Measurements from ENCODE around the gene C14orf93. TPM values are rescaled to one million over a fixed set of nuclear protein-coding genes. Genes with fewer than 3 reads are reported as not detected.
A peak's percentile ranks its signal among the peaks of the same experiment; 100 is the strongest.

Gene C14orf93, protein sequence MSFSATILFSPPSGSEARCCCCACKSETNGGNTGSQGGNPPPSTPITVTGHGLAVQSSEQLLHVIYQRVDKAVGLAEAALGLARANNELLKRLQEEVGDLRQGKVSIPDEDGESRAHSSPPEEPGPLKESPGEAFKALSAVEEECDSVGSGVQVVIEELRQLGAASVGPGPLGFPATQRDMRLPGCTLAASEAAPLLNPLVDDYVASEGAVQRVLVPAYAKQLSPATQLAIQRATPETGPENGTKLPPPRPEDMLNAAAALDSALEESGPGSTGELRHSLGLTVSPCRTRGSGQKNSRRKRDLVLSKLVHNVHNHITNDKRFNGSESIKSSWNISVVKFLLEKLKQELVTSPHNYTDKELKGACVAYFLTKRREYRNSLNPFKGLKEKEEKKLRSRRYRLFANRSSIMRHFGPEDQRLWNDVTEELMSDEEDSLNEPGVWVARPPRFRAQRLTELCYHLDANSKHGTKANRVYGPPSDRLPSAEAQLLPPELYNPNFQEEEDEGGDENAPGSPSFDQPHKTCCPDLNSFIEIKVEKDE
- 8.2 and 11.6 TPM in 2 replicates for total RNA-seq (2014; rRNA removed; shearing (Covaris generic))
- polyA plus RNA-seq (2015; cell fraction: cytosol; rRNA removed) = 10.2 and 10.4 TPM in 2 replicates
- polyA plus RNA-seq (2015; cell fraction: nucleus; rRNA removed) = 21.3 and 32.8 TPM in 2 replicates

DNA sequence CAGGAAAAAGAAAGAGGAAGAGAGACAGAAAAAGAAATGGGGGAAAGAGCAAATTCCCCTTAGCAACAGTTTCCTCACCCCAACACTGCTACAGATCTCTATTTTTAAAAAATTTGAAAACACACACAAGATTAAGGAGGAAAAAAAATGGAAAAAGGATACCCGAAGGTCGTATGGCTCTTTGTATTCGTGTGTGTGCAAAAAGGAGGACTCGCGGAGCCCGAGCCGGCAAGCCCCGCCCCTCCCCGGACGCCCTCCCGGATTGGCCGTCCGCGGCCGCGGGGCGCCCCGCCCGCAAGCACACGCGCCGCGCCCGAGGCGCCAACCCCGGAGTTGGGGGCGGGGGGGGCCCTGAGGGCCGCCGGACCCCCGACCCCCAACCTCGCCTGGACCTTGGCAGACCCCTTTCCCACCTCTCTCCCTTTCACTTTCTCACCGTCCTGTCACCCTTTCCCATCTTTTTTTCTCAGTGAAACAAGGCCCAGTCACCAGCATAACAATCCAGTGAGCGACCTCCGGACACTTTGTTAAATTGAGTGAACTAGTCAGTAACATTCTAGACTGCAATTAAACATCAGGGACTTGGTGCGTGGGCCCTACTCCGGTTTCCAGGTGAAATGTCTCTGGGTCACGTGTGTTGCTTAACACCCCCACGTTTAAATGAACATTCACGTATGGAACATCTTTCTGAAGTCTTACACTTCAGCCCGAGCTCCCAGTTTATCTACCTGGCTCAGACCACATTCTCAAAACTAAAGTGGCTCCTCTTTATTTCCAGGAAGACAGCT is at the start of gene C14orf93:
C14orf93 (minus strand) TSS at position 205 of the 788 bp plus-strand sequence. CDS start 11,120 bp downstream, outside the sequence.
- DNase-seq (ENCODE audit: low read depth, low spot score) = peak; percentile 66
- in situ Hi-C loops (cut with HindIII; ENCODE audit: low pct_unique_long_range_greater_than_20kb, low sequenced_read_pairs) = no loop called here

DNA sequence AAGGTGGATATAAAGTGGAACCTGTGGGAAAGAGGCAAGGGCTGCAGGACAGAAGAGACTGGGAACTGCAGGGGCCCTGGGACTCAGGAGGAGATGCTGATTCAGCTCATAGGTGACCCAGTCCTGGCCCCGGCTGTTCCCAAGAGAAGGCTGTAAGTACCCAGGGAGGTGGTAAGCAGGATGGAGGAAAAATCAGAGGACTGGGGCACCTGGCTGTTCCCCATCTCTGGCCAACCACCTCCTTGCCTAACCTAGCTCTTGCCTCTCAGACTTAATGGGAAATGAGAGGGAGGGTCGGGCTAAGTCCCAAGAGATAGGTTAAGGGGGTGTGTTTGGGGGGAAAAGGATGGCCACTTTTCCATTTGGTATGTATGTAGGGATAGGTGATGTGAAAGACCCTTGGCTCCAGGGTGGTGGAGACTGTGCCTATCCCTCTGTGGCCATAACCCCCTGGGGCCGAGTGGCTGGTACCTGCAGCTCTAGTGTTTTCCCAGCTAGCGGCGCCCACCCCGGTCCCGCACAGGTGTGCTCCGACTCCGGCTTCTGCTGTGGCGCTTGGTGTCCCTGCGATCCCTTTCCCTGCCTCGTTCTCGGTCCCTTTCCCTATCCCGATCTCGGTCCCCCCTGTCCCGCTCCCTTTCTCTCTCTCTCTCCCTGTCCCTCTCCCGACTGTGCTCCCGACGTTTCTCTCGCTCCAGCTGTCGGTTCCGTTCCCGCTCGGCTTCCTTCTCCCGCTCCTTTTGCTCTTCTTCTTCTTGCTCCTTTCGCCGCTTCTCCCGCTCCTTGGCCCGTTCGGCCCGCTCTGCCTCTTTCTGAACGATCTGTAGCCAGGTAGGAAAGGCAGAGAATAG is 48.9 kb upstream of the C14orf93 start:
- DNase-seq (ENCODE audit: low read depth, low spot score) = peak; percentile 11
- in situ Hi-C loops (cut with HindIII; ENCODE audit: low pct_unique_long_range_greater_than_20kb, low sequenced_read_pairs) = no loop called here

DNA sequence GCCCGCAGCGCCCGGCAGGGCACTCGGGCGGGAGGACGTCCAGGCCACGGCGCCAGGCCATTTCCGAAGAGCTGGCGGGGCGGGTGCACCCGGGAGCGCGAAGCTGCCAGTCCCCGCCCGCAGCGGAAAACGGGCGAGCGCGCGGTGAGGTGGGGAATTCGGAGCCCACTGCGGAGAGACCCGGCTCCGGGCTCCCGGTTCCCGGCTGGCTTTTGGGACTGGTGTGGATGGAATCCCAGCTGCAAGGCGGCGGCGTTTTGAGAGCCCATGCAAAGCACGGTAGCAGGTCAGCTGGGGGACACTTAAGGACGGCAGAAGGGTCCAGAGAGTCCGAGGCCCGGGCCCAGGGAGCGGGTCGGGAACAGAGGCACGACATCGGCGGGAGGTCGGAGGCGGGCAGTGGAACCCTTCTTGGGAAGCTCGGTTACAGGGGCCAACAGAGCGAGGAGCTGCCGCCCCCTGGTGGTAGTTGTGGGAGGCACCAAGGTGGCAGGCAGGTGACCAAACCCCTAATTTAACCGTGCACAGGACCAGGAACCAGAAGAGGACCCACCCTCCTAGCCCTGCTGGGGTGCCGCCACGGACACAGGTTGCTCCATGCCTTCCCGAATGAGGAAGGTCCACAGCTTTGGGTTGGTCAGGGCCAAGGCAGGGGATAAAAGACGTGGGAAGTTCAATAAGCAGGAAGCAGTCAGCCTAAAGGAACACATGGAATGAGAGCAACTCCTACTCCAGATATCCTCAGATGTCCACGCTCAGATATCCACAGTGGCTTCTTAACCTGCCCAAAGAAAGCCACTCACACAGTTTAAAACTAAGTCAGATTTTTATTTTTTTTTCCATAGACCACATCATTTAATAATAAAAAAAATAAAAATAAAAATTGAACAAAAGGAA is 48.1 kb upstream of the C14orf93 start:
- DNase-seq (ENCODE audit: low read depth, low spot score) = peak; percentile 82
- in situ Hi-C loops (cut with HindIII; ENCODE audit: low pct_unique_long_range_greater_than_20kb, low sequenced_read_pairs) = no loop called here

DNA sequence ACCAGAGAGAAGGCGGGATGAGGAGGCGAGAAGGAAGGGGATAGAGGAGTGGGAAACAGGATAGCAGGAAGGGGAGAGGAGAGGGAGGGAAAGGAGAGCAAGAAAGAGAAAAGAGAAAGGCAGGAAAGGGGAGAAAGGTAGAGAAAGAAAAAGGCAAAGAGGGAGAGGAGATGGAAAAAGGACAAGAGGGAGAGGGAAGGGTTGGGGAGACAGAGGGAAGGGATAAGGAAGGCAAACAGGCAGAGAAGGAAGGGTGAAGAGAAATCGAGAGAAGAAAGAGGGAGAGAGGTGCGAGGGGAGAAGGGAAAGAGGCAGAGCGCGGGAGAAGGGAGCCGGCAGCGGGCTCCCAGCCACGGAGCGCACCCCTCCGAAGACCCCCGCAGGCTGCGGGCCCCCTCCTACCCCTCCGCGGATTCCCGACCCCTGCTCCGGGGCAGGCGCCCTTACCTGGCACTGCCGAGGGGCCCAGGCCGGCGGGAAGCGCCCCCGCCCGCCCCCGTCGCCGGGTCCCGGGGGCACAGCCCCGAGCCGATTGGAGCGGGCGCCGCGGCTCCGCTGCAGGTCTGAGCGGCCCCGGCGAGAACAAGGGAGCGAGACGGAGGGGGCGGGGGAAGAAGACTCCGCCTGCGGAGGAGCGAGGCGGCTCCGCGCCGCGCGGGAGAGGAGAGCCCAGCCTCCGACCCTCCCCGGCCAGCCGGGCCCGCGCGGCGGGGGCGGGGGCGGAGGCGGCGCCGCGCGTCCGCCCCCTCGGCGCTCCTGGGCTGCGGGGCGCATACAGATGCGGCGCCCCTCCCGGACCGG is 47.2 kb upstream of the C14orf93 start, which contains the start of gene CDH24:
CDH24 (minus strand) TSS at position 565 of the 801 bp plus-strand sequence. CDS start 1,787 bp downstream, outside the sequence.
- in situ Hi-C loops (cut with HindIII; ENCODE audit: low pct_unique_long_range_greater_than_20kb, low sequenced_read_pairs) = no loop called here
- peak; percentile 51 for DNase-seq (ENCODE audit: low read depth, low spot score)

DNA sequence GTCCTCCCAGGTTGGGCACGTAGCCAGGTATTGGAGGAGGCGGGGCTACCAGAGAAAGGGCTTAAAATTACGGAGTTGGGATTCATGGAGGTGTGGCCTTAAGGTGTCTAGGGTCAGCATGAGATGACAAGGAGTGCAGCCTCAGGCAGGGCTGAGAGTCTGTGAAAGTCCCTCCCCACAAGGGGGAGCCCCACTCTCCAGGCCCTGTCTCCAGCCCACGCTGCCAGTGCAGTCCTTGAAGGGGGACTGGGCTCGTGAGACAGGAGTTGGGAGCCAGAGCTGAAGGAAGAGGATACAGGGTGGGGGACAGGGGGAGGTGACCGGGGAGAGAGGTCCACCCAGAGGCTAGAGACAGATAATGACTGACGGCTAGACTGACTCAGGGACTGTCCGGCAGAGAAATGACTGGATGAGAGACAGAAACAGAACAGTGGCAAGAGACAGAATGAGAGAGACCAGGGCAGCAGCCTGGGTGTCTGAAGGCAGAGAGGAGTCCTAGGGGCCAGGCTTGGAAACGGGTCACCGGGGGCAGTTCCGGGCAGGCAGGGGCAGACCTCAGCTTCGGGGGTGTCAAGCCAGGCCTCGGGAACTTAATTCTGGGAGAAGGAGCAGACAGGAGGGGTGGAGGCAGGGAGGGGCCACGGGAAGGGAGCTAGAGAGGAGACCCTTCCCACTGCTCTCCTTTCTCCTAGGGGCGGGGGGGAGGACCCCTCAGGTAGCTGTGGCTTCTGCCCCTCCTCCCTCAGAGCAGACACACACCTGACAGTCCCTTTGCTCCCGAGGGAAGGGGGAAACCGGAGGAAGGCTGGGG is 46.4 kb upstream of the C14orf93 start:
- peak; percentile 75 for DNase-seq (ENCODE audit: low read depth, low spot score)
- in situ Hi-C loops (cut with HindIII; ENCODE audit: low pct_unique_long_range_greater_than_20kb, low sequenced_read_pairs) = no loop called here

DNA sequence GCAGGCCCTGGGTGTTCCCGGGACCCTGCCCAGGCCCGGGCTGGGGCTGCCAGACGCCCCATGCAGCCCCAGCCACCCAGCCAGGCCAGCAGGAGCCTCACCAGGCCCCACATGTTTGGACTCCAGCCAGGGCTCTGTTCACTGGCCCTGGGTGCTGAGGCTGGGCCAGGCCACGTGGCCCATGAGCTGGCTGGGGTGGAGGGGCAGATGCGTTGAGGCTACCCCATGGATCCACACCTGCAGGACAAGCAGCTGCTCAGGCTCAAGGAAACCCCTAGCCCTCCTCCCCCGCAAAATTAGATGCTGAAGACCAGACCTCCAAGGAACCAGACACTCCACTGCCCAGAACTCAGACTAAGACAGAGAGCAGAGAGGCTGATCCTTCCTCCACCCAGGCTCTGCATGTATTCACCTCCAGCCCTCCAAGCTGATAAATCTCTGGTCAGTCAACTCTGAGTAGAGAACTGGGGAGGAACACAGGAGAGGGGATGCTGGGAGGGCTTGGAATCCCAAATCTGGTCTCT is 45.7 kb upstream of the C14orf93 start:
- DNase-seq (ENCODE audit: low read depth, low spot score) = no peak
- in situ Hi-C loops (cut with HindIII; ENCODE audit: low pct_unique_long_range_greater_than_20kb, low sequenced_read_pairs) = no loop called here

DNA sequence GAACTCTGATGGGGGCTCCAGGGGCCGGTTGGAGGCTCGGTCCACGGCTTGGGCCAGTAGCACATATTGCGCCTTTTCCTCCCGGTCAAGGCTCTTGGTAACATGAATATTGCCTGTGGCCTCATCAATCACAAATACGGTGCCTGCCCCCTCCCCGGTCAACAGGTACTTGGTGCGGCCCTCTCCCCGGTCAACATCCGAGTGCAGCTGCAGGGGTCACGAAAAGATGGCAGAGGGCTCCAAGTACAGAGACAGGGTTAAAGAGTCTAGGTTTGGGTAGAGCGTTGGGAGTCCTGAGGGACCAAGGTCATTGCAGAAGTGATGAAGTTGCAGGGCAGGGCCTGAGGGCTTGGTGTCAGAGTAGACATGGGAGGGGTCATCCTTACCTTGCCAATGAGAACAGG is 45.2 kb upstream of the C14orf93 start:
- in situ Hi-C loops (cut with HindIII; ENCODE audit: low pct_unique_long_range_greater_than_20kb, low sequenced_read_pairs) = no loop called here
- no peak for DNase-seq (ENCODE audit: low read depth, low spot score)

DNA sequence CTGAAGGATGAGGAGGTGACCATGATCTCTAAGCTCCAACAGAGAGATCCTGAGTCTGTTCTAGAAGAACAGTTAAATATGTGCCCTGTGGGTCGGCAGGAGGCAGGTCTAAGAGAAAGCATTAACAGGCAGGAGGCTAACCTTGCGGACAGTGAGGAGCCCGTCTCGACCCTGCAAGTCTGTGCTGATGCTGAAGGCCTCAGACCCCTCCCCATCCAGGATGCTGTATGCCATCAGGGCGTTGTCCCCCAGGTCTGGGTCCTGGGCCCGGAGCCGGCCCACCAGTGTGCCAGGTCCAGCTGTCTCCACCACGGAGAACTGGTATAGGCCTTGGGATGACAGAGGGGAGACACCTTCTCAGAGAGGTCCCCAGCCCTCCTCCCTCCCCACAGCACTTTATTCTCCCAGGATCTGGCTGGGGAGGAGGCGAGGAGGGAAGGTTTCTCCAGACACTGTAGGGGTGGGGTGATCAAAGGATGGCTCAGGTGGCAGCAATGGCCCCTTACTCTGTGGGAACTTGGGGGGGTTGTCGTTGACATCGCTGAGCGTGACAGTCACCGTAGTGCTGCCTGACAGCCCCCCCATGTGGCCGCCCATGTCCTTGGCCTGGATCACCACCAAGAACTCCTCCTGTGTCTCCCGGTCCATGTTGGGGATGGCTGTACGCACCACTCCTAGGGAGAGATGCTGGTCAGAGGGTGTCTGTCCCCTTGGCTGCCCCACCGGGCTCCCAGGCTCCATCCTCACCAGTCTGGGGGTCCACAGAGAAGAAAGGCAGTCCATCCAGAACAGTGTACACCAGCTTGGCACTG is 44.3 kb upstream of the C14orf93 start:
- DNase-seq (ENCODE audit: low read depth, low spot score) = no peak
- in situ Hi-C loops (cut with HindIII; ENCODE audit: low pct_unique_long_range_greater_than_20kb, low sequenced_read_pairs) = no loop called here

DNA sequence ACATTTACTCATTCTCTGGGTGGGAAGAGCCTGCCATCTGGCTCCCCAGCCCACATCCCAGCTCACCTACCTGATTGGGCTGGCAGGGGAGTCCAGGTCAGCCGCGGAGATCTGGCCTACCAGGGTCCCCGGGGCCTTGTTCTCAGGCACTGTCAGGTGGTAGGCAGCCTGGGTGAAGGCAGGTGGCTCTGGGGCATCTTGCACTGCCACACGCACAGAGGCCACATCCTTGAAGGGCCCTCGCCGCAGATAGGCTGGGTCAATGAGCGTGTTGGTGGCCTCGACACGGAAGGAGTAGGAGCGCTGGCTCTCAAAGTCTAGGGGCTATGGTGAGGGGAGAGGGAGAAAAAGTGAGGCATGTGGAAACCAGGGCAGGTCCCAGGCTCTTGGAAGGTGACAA is 43.5 kb upstream of the C14orf93 start:
- DNase-seq (ENCODE audit: low read depth, low spot score) = no peak
- in situ Hi-C loops (cut with HindIII; ENCODE audit: low pct_unique_long_range_greater_than_20kb, low sequenced_read_pairs) = no loop called here

DNA sequence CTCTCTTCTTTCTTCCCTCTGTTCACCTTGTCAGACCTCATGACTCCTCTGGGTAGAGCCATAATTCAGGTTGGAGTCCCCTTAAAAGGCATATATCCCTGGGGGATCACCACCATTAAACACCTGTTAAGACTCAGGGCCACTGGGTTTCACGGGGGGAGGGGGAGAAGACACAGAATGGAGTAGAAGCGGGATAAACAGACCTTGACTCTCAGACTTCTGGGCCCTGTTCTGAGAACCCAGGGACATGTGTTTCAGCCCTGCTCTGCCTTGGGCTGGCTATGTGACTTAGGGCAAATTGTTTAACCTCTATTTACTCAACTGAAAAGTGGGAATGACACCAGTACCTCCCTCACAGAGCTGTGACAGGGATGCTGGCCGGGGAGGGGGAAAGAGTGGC is 42.7 kb upstream of the C14orf93 start:
- no peak for DNase-seq (ENCODE audit: low read depth, low spot score)
- in situ Hi-C loops (cut with HindIII; ENCODE audit: low pct_unique_long_range_greater_than_20kb, low sequenced_read_pairs) = no loop called here

DNA sequence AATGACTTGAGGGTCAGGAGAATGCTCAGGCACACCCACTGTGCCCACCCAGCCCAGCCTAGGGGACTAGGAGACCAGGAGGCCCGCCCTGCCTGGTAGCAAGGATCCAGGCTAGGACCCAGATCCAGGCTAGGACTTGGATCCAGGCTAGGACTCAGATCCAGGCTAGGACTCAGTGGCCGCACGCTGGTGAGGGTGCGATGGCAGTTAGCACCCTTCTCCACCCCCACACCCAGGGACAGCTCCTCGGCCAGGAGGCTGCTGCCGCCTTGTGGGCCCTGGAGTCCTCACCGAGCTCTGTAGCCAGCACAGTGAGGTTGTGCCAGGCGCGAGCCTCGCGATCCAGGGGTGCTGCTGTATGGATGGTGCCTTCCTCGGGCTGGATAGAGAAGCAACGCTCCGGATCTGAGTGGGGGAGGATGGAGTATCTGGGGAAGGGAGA is 42.3 kb upstream of the C14orf93 start:
- in situ Hi-C loops (cut with HindIII; ENCODE audit: low pct_unique_long_range_greater_than_20kb, low sequenced_read_pairs) = no loop called here
- peak; percentile 46 for DNase-seq (ENCODE audit: low read depth, low spot score)

DNA sequence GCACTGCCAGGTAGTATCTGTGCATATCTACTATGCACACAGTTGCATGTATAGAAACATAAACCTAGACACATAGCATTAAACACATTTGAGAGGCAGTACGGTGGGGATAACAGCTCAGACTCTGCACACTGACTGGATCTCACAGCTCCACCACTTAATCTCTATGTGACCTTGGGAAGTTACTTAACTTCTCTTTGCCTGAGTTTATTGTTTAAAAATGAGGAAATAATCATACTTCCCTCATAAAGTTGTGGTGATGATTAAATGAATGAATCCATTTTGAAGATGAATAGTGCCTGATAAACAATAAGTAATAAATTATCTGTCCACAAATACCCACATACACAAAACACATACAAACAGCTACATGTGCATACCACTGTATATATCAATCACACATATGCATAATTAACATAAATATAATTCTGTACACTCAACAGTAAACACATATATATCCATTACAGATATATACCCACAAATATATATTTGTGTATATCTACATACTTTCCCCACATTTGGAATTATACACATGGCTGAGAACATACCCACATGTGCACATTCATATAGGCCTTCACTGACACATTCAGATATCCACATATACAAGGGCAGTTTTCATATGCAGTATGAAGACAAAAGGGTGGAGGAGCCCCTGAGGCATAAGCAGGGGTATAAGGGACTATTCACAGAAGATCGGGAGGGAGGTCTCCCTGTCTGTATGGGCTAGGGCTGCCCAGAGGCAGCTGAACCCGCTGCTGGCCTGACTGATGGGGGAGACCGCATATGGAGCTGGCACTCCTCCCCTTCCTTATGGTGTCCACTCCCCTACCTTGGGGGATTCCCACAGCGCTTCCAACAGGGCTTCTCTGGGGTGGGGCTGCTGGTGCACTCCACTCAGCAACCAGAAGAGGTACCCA is 41.5 kb upstream of the C14orf93 start:
- DNase-seq (ENCODE audit: low read depth, low spot score) = no peak
- in situ Hi-C loops (cut with HindIII; ENCODE audit: low pct_unique_long_range_greater_than_20kb, low sequenced_read_pairs) = no loop called here

DNA sequence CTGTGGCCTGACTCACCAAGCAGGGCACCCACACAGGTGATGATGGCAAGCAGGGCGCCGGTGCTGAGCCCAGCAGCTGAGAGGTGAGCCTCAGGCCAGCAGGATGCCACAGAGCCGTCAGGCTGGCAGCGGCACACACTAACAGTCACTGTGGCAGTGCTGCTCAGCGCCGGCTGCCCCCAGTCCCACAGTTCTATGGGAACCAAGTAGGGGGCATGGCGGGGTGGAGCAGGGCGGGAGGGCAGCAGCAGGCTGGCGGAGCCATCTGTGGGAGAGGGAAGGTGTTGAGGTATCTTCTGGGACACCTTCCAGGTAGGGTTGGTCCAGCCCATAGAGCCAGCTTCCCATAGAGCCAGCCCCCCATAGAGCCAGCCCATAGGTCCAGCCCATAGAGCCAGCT is 39.1 kb upstream of the C14orf93 start:
- no peak for DNase-seq (ENCODE audit: low read depth, low spot score)
- in situ Hi-C loops (cut with HindIII; ENCODE audit: low pct_unique_long_range_greater_than_20kb, low sequenced_read_pairs) = no loop called here
